ENCODE measurements around the gene WDR4. TPM values are rescaled to one million over a fixed set of nuclear protein-coding genes. Genes with fewer than 3 reads are reported as not detected.
"Not testable (repeated sequence)": the region's sequence is repeated elsewhere in the genome, so short reads cannot be mapped to it uniquely, and the experiment has no call there.

WDR4 gene
- total and polyA plus RNA-seq, 4 donors: 4.6 to 12.9 (median 9.2) TPM

DNA sequence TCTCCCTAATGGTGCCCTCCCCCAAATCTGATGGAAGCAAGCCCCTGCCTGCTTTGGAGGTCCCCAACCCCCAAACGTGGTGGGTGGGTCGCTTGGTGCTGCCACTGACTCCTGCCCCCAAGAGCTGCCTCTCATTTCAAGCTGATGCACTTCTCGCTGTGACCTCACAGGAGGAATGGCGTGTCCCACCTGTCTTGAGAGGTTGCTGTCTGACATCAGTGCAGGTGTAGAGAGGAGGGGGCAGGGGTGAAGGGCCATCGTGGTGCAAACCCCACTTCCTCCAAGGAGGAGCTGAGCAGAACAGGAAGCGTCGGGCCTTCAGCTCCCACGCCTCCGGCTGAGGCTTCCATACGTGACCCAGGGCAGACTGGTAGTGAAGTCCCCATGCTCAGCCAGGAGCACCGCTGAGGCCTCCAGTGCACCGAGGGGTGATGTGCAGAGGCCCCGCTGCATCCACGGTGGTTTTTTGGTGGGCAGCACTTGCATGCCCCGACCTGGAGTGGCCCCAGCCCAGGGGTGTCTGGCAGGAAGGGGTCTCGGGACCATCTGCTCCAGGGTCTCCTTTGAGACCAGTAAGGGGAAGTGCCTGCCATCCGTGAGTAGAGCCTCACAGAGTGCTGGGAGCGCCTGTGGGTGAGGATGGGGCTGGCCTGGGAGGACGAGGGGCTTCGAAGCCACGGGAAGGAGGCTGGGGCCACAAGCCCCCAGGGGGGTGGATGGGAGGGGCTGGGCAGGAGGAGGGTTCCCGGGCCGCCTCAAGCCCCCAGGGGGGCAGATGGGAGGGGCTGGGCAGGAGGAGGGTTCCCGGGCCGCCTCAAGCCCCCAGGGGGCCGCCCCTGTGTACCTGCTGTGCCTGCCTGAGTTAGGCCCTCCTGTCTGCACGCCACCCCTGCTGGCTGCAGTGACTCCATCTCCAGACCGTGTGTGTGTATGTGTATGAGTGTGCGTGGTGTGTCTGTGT is 39.8 kb downstream of the WDR4 start:
- Histone ChIP-seq H3K9ac (ENCODE audit: low read depth in 1 of 2, low read length in 2 of 2) (no peak overlapping the region), H3K9me3 (ENCODE audit: control insufficient read depth in 4 of 4, low read length in 3 of 4) (no peaks in the 10 kb centered on the region), H3K27ac (ENCODE audit: low read depth in 1 of 2, low read length in 2 of 2) (no peak overlapping the region), H3K4me3 (ENCODE audit: low read depth in 1 of 3, low read length in 3 of 3) (no peak overlapping the region), H3K4me1 (ENCODE audit: control insufficient read depth in 4 of 4, insufficient read depth in 4 of 4, low read length in 3 of 4) (peaks cover 3 to 26% (median 20%) of the 10 kb centered on the region in 4 donors), H3K36me3 (ENCODE audit: control insufficient read depth in 4 of 4, insufficient read depth in 3 of 4, low read depth in 1 of 4, low read length in 3 of 4) (peaks cover 2 to 18% (median 9%) of the 10 kb centered on the region in 4 donors), H3K27me3 (ENCODE audit: control insufficient read depth in 4 of 4, insufficient read depth in 4 of 4, low read length in 3 of 4) (no peaks in the 10 kb centered on the region)
- WGBS: 92% methylated on average over 29 of the region's 29 CpGs
- no peak for TF ChIP-seq GABPA (IDR thresholded peaks at IDR 0.05 in 1 of 2, conservative IDR thresholded peaks at IDR 0.05 in 1 of 2)
- peak; percentile 28 for DNase-seq (ENCODE audit: low spot score)

DNA sequence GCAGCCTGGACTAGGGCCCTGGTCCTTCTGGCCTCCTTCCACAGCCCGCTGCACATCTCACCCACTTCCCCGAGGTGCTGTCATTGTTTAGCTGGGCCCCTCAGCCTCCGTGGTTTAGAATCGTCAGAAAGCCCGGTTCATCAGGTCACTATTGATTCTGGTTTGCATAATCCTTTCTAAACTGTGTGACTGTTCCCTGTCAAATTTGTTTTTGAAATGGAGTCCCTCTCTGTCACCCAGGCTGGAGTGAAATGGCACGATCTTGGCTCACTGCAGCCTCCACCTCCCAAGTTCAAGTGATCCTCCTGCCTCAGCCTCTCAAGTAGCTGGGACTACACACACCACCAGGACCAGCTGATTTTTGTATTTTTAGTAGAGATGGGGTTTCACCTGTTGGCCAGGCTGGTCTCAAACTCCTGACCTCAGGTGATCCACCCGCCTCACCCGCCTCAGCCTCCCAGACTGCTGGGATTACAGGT is 41.1 kb downstream of the WDR4 start:
- not testable (repeated sequence) for H3K9me3 ChIP-seq (ENCODE audit: control insufficient read depth in 4 of 4, low read length in 3 of 4); H3K27me3 ChIP-seq (ENCODE audit: control insufficient read depth in 4 of 4, insufficient read depth in 4 of 4, low read length in 3 of 4); DNase-seq (ENCODE audit: low spot score)
- TF ChIP-seq EGR1 (IDR thresholded peaks at IDR 0.05; ENCODE audit: low read depth in 2 of 2) (peak in 1 of 2 donors; percentile 23), RXRA (IDR thresholded peaks at IDR 0.05) (peak; percentile 61 to 63), SP1 (IDR thresholded peaks at IDR 0.05) (peak; percentile 33), HNF4A (conservative IDR thresholded peaks at IDR 0.05) (peak; percentile 55 to 59)
- 45% methylated on average over 8 of the region's 8 CpGs for WGBS
- Histone ChIP-seq H3K4me3 (ENCODE audit: low read depth in 1 of 3, low read length in 3 of 3) (peak overlapping the region in 2 of 3 donors; percentile 18 to 40), H3K27ac (ENCODE audit: low read depth in 1 of 2, low read length in 2 of 2) (peak overlapping the region; percentile 48 to 84), H3K9ac (ENCODE audit: low read depth in 1 of 2, low read length in 2 of 2) (peak overlapping the region; percentile 22 to 24), H3K4me1 (ENCODE audit: control insufficient read depth in 4 of 4, insufficient read depth in 4 of 4, low read length in 3 of 4) (peaks cover 3 to 22% (median 16%) of the 10 kb centered on the region in 4 donors), H3K36me3 (ENCODE audit: control insufficient read depth in 4 of 4, insufficient read depth in 3 of 4, low read depth in 1 of 4, low read length in 3 of 4) (peaks cover 2 to 17% (median 9%) of the 10 kb centered on the region in 4 donors)

DNA sequence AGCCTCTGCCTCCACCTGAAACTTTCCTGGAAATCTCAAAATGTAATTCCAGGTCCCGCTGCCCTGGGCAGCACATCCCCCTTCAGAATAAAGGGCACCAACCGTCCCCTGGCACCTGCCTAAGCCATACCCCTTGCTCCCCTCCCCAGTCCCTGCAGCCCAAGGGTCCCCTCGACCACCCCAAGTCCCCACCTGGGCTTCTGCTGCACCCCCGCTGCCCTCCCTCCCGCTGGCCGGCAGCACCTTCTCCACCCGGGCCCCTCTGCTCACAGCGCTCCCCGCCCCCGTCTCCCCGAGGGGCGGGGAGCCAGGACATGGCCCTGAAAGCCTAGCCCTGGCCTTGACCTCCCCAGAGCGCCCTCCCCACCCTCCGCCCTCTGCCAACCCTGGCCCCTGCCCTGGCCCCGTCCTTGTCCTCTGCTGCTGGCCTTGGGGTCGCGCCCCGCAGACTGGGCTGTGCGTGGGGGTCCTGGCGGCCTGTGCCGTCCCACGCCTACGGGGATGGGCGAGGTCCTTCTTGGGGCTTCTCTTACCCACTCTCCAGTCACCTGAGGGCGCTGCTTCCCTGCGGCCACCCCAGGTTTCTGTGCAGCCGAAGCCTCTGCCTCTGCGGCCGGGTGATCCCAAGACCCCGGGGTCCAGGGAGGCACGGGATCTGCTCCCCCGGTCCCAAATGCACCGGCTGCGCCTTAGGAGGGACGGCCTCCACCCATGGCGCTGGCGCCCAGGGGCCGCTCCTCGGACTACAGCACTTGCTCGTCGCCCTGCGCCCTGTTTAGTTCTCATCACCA is 41.7 kb downstream of the WDR4 start:
- Histone ChIP-seq H3K27me3 (ENCODE audit: control insufficient read depth in 4 of 4, insufficient read depth in 4 of 4, low read length in 3 of 4) (no peaks in the 10 kb centered on the region), H3K4me3 (ENCODE audit: low read depth in 1 of 3, low read length in 3 of 3) (peak overlapping the region in 2 of 3 donors; percentile 18 to 40), H3K36me3 (ENCODE audit: control insufficient read depth in 4 of 4, insufficient read depth in 3 of 4, low read depth in 1 of 4, low read length in 3 of 4) (peaks cover 2 to 15% (median 8%) of the 10 kb centered on the region in 4 donors), H3K27ac (ENCODE audit: low read depth in 1 of 2, low read length in 2 of 2) (peak overlapping the region; percentile 48 to 84), H3K9me3 (ENCODE audit: control insufficient read depth in 4 of 4, low read length in 3 of 4) (no peaks in the 10 kb centered on the region), H3K9ac (ENCODE audit: low read depth in 1 of 2, low read length in 2 of 2) (peak overlapping the region; percentile 22 to 24), H3K4me1 (ENCODE audit: control insufficient read depth in 4 of 4, insufficient read depth in 4 of 4, low read length in 3 of 4) (peaks cover 3 to 24% (median 17%) of the 10 kb centered on the region in 4 donors)
- 49% methylated on average over 42 of the region's 42 CpGs for WGBS
- DNase-seq (ENCODE audit: low spot score): peak; percentile 39
- TF ChIP-seq, protein P1, sequence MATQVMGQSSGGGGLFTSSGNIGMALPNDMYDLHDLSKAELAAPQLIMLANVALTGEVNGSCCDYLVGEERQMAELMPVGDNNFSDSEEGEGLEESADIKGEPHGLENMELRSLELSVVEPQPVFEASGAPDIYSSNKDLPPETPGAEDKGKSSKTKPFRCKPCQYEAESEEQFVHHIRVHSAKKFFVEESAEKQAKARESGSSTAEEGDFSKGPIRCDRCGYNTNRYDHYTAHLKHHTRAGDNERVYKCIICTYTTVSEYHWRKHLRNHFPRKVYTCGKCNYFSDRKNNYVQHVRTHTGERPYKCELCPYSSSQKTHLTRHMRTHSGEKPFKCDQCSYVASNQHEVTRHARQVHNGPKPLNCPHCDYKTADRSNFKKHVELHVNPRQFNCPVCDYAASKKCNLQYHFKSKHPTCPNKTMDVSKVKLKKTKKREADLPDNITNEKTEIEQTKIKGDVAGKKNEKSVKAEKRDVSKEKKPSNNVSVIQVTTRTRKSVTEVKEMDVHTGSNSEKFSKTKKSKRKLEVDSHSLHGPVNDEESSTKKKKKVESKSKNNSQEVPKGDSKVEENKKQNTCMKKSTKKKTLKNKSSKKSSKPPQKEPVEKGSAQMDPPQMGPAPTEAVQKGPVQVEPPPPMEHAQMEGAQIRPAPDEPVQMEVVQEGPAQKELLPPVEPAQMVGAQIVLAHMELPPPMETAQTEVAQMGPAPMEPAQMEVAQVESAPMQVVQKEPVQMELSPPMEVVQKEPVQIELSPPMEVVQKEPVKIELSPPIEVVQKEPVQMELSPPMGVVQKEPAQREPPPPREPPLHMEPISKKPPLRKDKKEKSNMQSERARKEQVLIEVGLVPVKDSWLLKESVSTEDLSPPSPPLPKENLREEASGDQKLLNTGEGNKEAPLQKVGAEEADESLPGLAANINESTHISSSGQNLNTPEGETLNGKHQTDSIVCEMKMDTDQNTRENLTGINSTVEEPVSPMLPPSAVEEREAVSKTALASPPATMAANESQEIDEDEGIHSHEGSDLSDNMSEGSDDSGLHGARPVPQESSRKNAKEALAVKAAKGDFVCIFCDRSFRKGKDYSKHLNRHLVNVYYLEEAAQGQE (IDR thresholded peaks at IDR 0.05): no peak
- TF ChIP-seq YY1 (IDR thresholded peaks at IDR 0.05) (no peak), EGR1 (IDR thresholded peaks at IDR 0.05; ENCODE audit: low read depth in 2 of 2) (no peak), JUND (IDR thresholded peaks at IDR 0.05) (no peak), RAD21 (IDR thresholded peaks at IDR 0.05) (no peak), FOXA1 (IDR thresholded peaks at IDR 0.05) (no peak), GABPA (IDR thresholded peaks at IDR 0.05 in 1 of 2, conservative IDR thresholded peaks at IDR 0.05 in 1 of 2) (no peak), HNF4G (IDR thresholded peaks at IDR 0.05) (no peak), SP1 (IDR thresholded peaks at IDR 0.05) (no peak), RXRA (IDR thresholded peaks at IDR 0.05) (no peak), FOXA2 (IDR thresholded peaks at IDR 0.05) (no peak), TAF1 (conservative IDR thresholded peaks at IDR 0.05) (no peak), HNF4A (conservative IDR thresholded peaks at IDR 0.05) (no peak)
- TF ChIP-seq, protein P2, sequence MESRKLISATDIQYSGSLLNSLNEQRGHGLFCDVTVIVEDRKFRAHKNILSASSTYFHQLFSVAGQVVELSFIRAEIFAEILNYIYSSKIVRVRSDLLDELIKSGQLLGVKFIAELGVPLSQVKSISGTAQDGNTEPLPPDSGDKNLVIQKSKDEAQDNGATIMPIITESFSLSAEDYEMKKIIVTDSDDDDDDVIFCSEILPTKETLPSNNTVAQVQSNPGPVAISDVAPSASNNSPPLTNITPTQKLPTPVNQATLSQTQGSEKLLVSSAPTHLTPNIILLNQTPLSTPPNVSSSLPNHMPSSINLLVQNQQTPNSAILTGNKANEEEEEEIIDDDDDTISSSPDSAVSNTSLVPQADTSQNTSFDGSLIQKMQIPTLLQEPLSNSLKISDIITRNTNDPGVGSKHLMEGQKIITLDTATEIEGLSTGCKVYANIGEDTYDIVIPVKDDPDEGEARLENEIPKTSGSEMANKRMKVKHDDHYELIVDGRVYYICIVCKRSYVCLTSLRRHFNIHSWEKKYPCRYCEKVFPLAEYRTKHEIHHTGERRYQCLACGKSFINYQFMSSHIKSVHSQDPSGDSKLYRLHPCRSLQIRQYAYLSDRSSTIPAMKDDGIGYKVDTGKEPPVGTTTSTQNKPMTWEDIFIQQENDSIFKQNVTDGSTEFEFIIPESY (IDR thresholded peaks at IDR 0.05): no peak
- TF ChIP-seq, protein P3, sequence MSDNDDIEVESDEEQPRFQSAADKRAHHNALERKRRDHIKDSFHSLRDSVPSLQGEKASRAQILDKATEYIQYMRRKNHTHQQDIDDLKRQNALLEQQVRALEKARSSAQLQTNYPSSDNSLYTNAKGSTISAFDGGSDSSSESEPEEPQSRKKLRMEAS (IDR thresholded peaks at IDR 0.05): no peak
- TF ChIP-seq, protein P4, sequence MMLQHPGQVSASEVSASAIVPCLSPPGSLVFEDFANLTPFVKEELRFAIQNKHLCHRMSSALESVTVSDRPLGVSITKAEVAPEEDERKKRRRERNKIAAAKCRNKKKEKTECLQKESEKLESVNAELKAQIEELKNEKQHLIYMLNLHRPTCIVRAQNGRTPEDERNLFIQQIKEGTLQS (IDR thresholded peaks at IDR 0.05): no peak

All from liver (tissue), 9 donors.